HUDEP-2 (cell line): Measurements from ENCODE around the gene RAB40C.

Experiments used
- DNase-seq, 76 experiments: peaks; one replicate each; lab custom pipeline; 2025; ENCODE audit not compliant: unreplicated experiment in 76 of 76; lab: John Stamatoyannopoulos, UW

RAB40C gene

GRCh38 chr16:641326-642188, 51.7 kb downstream of the RAB40C start, which contains the start of gene MCRIP2:
Gene MCRIP2, plus strand, starts transcription at chr16:641828. Its CDS starts 164 bp downstream, at chr16:641992.
- peak in 70 of 76 experiments; percentile 27 to 89 (median 73) for DNase-seq

- peak in 51 of 76 experiments; percentile 4 to 60 (median 35) for DNase-seq
These were observed 52.6 kb downstream of the RAB40C start for GRCh38 chr16:642189-643049.

GRCh38 chr16:643050-643368, 53.1 kb downstream of the RAB40C start:
- no peak for DNase-seq

GRCh38 chr16:644556-644955, 54.7 kb downstream of the RAB40C start:
- DNase-seq: no peak

GRCh38 chr16:645852-646678, 56.2 kb downstream of the RAB40C start:
- DNase-seq: no peak

- DNase-seq: no peak
These were observed 56.9 kb downstream of the RAB40C start for GRCh38 chr16:646679-647172.

GRCh38 chr16:647173-647902, 57.5 kb downstream of the RAB40C start:
- no peak for DNase-seq

GRCh38 chr16:648071-648780, 58.4 kb downstream of the RAB40C start:
- peak in 60 of 76 experiments; percentile 8 to 76 (median 52) for DNase-seq

GRCh38 chr16:648781-649589, 59.1 kb downstream of the RAB40C start, which contains the start of gene WDR90:
Gene WDR90, plus strand, starts transcription at chr16:649365. Its CDS starts 52 bp downstream, at chr16:649417.
- peak in 74 of 76 experiments; percentile 30 to 94 (median 88) for DNase-seq

- DNase-seq: peak in 2 of 76 experiments; percentile 16 to 31
These were observed 59.8 kb downstream of the RAB40C start for GRCh38 chr16:649631-650030.

GRCh38 chr16:651844-652243, 62.0 kb downstream of the RAB40C start:
- no peak for DNase-seq

GRCh38 chr16:652454-653305, 62.8 kb downstream of the RAB40C start:
- no peak for DNase-seq

GRCh38 chr16:654034-654433, 64.2 kb downstream of the RAB40C start:
- DNase-seq: no peak

- no peak for DNase-seq
These were observed 67.6 kb downstream of the RAB40C start for GRCh38 chr16:657487-657886.

- DNase-seq: no peak
These were observed 69.1 kb downstream of the RAB40C start for GRCh38 chr16:658679-659571.

- DNase-seq: no peak
These were observed 69.8 kb downstream of the RAB40C start for GRCh38 chr16:659618-660017.
